CD4-positive, alpha-beta memory T cell (primary cell): Measurements from ENCODE around the gene NAA15. TPM values are rescaled to one million over a fixed set of nuclear protein-coding genes. Genes with fewer than 3 reads are reported as not detected.
"Not testable (repeated sequence)": the region's sequence is repeated elsewhere in the genome, so short reads cannot be mapped to it uniquely, and the experiment has no call there.

Experiments used
- CTCF ChIA-PET: fragments of 350-600 bp; sonication (Branson Sonifier 250); formaldehyde crosslinking; loops from one replicate; lab custom pipeline; 2021; ENCODE audit warnings: inconsistent platforms; ENCODE audit not compliant: partially characterized antibody; lab: Charles Lee
- POLR2A ChIA-PET: fragments of 350-600 bp; sonication (Branson Sonifier 250); formaldehyde crosslinking; loops from one replicate; lab custom pipeline; 2021; ENCODE audit not compliant: partially characterized antibody; lab: Charles Lee
- DNase-seq, 5 donors: peaks; one replicate each; pipeline versions ENCODE4 v3.0.0 to v3.0.0-alpha.2; 2020 to 2022; ENCODE audit warnings: mixed read lengths in 1 of 5
- H3K27ac ChIP-seq: one replicate; pipeline ENCODE4 v1.7.0; 2013; ENCODE audit warnings: low read depth, low read length
- H3K27me3 ChIP-seq: 2 replicates; pipeline ENCODE4 v1.7.0; 2013; ENCODE audit warnings: mild to moderate bottlenecking, low read length, moderate library complexity; ENCODE audit not compliant: insufficient read depth
- H3K36me3 ChIP-seq: 2 replicates; pipeline ENCODE4 v1.7.0; 2013; ENCODE audit warnings: mild to moderate bottlenecking, low read length, moderate library complexity; ENCODE audit not compliant: insufficient read depth
- H3K4me1 ChIP-seq: 2 replicates; pipeline ENCODE4 v1.7.0; 2013; ENCODE audit warnings: mild to moderate bottlenecking, low read length, moderate library complexity; ENCODE audit not compliant: insufficient read depth
- H3K4me3 ChIP-seq, 2 donors: one replicate each; pipeline ENCODE4 v1.7.0; 2013; ENCODE audit warnings: low read length in 2 of 2, mild to moderate bottlenecking in 1 of 2
- H3K9me3 ChIP-seq, 2 donors: one replicate each; pipeline ENCODE4 v1.7.0; 2013; ENCODE audit warnings: low read length in 2 of 2, control low read depth in 1 of 2; ENCODE audit not compliant: control insufficient read depth in 1 of 2
- H3K27ac Mint-ChIP-seq, 7 donors: one replicate each; pipeline ENCODE4 v1.8.0; 2020 to 2021; ENCODE audit warnings: mixed read lengths in 7 of 7, mild to moderate bottlenecking in 6 of 7, inconsistent platforms in 3 of 7, moderate library complexity in 3 of 7
- H3K27me3 Mint-ChIP-seq, 2 donors: one replicate each; pipeline ENCODE4 v1.8.0; 2020 to 2021; ENCODE audit warnings: mixed read lengths in 2 of 2
- H3K36me3 Mint-ChIP-seq, 2 donors: one replicate each; pipeline ENCODE4 v1.8.0; 2020 to 2021; ENCODE audit warnings: mixed read lengths in 2 of 2, inconsistent platforms in 1 of 2, mild to moderate bottlenecking in 1 of 2
- H3K4me1 Mint-ChIP-seq, 4 donors: one replicate each; pipeline ENCODE4 v1.8.0; 2020 to 2021; ENCODE audit warnings: mixed read lengths in 4 of 4, mild to moderate bottlenecking in 1 of 4
- H3K4me3 Mint-ChIP-seq, 8 donors: one replicate each; pipeline ENCODE4 v1.8.0; 2020 to 2021; ENCODE audit warnings: mixed read lengths in 8 of 8, mild to moderate bottlenecking in 7 of 8, moderate library complexity in 6 of 8, inconsistent platforms in 3 of 8
- H3K9me3 Mint-ChIP-seq, 8 donors: one replicate each; pipeline ENCODE4 v1.8.0; 2020 to 2021; ENCODE audit warnings: mixed read lengths in 8 of 8, mild to moderate bottlenecking in 5 of 8, inconsistent platforms in 3 of 8, moderate library complexity in 1 of 8
- intact Hi-C: fragments of 100-400 bp; cut with micrococcal nuclease; formaldehyde crosslinking; loops from one replicate; pipeline ENCODE4 v1.15.1; 2023
- polyA plus RNA-seq, 2 donors: library from polyadenylated mRNA; unstranded; fragments of 300-500 nt; fragmentation: Illumina TruSeq; gene quantifications; one replicate each; pipeline ENCODE4 v1.2.3, GENCODE V29; 2021
- total RNA-seq, 2 experiments: library from RNA; stranded (reverse); gene quantifications; one replicate each; pipeline ENCODE4 v1.2.3, GENCODE V29; 2021

NAA15 gene
- total and polyA plus RNA-seq, 4 experiments from 2014 or later: 18.6 to 47.7 (median 46.2) TPM

DNA sequence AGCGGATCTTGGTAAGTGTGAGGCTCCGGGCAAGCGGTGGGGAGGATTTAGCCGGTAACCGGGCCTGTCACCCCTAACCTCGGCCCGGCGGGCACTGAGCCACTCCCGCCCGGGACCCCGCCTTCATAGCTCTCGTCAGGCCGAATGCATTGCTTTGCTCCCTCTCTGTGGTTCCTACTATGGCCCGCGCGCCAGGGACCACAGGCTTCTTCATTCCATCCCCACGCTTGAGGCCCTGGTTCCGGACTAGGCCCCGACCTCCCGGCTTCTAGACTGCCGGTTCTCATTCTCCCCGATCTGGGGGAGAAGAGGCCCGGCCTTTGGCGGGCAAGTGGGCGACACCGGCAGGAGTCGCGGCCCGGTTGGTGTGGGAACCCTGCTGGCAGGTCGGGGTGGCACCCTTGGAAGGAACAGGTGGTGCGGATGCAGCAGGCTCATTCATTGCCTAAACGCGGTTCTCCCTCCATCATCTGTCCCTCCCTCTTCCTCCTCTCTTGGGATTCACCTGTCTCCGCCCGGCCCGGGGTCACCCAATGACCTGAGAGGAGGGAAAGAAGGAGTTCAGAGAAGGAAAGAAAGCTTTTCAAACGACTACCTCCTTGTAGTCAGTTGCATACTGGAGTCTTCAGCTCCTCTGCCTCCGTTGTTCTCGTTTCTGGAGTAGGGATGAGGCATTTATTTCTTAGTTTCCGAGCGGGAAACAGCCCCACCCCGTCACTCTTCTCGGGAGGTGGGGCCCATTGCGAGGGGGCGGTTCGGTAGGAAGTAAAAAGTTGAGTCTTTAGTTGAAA, 711 bp downstream of the NAA15 start, which contains the start of gene NDUFC1:
TSS of gene NDUFC1 (minus strand) at position 657 of the 791 bp plus-strand sequence. CDS start 6,679 bp downstream, outside the sequence.
- Mint-ChIP-seq H3K4me1 (peaks cover 27 to 78% (median 48%) of the 10 kb centered on the region in 4 donors), H3K36me3 (peaks cover 20 to 32% of the 10 kb centered on the region in 2 donors), H3K27ac (peak within 1 kb of the TSS; percentile 94 to 100 (median 99)), H3K9me3 (peaks cover 0 to 2% (median 0%) of the 10 kb centered on the region in 8 donors), H3K4me3 (peak within 1 kb of the TSS; percentile 96 to 100 (median 99)), H3K27me3 (no peaks in the 10 kb centered on the region)
- Histone ChIP-seq H3K4me3 (peak within 1 kb of the TSS; percentile 69 to 94), H3K27me3 (no peaks in the 10 kb centered on the region), H3K9me3 (no peaks in the 10 kb centered on the region), H3K36me3 (peaks cover 4% of the 10 kb centered on the region), H3K27ac (peak within 1 kb of the TSS; percentile 98), H3K4me1 (peaks cover 61% of the 10 kb centered on the region)
- peak; percentile 69 to 86 (median 72) for DNase-seq
- ChIA-PET POLR2A (interaction anchor here (0.8 to 4.7 kb wide), 28 partner anchors 7 to 1071 kb away, joined by 3 to 50 read pairs (median 5); partner anchors contain the start of genes ELF2, MGARP, NOCT and RAB33B), CTCF (interaction anchor here (1.3 to 4.0 kb wide), 7 partner anchors 9 to 271 kb away, joined by 4 to 25 read pairs (median 6); no protein-coding TSS in a partner anchor)
- intact Hi-C loops: loop anchor here (1.0 to 5.0 kb wide), 9 partner anchors 12 to 1070 kb away; partner anchors contain the start of genes MAML3, NOCT, SCOC and SETD7

DNA sequence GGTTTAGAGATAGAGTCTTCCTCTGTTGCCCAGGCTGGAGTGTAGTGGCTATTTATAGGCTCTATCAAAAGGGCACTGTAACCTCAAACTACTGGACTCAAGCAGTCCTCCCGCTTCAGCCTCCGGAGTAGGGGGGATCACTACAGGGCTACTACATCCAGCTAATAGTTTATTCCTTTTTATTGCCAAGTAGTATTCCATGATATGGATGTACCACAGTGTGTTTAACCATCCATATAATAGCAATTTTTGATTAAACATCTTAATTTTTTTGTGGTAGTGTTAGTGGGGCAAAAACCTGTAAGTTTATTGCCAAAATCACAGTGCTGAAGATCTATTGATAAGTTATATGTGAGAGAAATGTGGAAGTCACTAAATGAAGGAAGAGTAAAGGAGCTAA, 3.6 kb downstream of the NAA15 start:
- Mint-ChIP-seq H3K4me3 (peak overlapping the region in 3 of 8 donors; percentile 13 to 22 (median 13)), H3K36me3 (peaks cover 20 to 35% of the 10 kb centered on the region in 2 donors), H3K27ac (peak overlapping the region; percentile 35 to 94 (median 74)), H3K27me3 (no peaks in the 10 kb centered on the region), H3K4me1 (peaks cover 31 to 84% (median 57%) of the 10 kb centered on the region in 4 donors), H3K9me3 (peaks cover 0 to 2% (median 0%) of the 10 kb centered on the region in 8 donors)
- Histone ChIP-seq H3K27me3 (no peaks in the 10 kb centered on the region), H3K36me3 (peaks cover 4% of the 10 kb centered on the region), H3K4me3 (no peak overlapping the region), H3K9me3 (no peaks in the 10 kb centered on the region), H3K4me1 (peaks cover 68% of the 10 kb centered on the region), H3K27ac (no peak overlapping the region)
- ChIA-PET POLR2A (interaction anchor here (0.6 to 2.2 kb wide), 3 partner anchors 9 to 223 kb away, joined by 3 to 8 read pairs (median 4); no protein-coding TSS in a partner anchor), CTCF (interaction anchor here (1.2 to 1.8 kb wide), 2 partner anchors 8 to 9 kb away, joined by 3 to 16 read pairs; no protein-coding TSS in a partner anchor)
- intact Hi-C loops: loop anchor here (5.0 kb wide), 2 partner anchors 288 to 1067 kb away; partner anchors contain the start of genes NOCT and SCOC
- no peak for DNase-seq

DNA sequence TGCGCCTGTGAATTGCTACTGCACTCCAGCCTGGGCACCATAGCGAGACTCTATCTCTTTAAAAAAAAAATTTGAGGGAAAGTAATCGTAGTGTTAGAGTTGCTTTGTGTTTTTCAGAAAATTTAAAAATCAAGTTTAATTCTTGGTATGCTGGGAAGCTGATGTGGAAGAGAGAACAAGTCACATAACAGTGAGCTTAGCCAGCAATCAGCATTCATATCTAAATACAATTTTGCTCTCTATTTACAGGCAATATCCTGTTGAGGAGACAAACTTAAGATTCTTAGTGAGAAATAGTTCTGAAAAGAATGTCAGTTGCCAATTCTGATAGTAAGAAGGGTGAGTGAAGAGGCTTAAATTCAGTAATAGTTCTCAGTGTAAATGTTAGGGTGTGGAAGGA, 10.6 kb downstream of the NAA15 start:
- H3K9me3 ChIP-seq: no peaks in the 10 kb centered on the region
- H3K27ac ChIP-seq: no peak overlapping the region
- H3K4me1 ChIP-seq: peaks cover 68% of the 10 kb centered on the region
- DNase-seq: no peak
- H3K27me3 ChIP-seq: no peaks in the 10 kb centered on the region
- Mint-ChIP-seq H3K4me1 (peaks cover 60 to 80% (median 68%) of the 10 kb centered on the region in 4 donors), H3K36me3 (peaks cover under 1 to 5% of the 10 kb centered on the region in 2 donors), H3K9me3 (no peaks in the 10 kb centered on the region), H3K27me3 (no peaks in the 10 kb centered on the region), H3K27ac (peak overlapping the region in 4 of 7 donors; percentile 24 to 92 (median 62)), H3K4me3 (peak overlapping the region in 1 of 8 donors; percentile 15)
- ChIA-PET POLR2A (interaction anchor here (1.3 to 3.2 kb wide), 3 partner anchors 10 to 18 kb away, joined by 3 to 50 read pairs (median 4); partner anchors contain the start of genes NAA15 and NDUFC1), CTCF (interaction anchor here (1.5 to 4.5 kb wide), 3 partner anchors 11 to 228 kb away, joined by 3 to 25 read pairs (median 12); partner anchors contain the start of genes NAA15 and NDUFC1)
- H3K36me3 ChIP-seq: no peaks in the 10 kb centered on the region
- H3K4me3 ChIP-seq: no peak overlapping the region
- intact Hi-C loops: no loop called here

DNA sequence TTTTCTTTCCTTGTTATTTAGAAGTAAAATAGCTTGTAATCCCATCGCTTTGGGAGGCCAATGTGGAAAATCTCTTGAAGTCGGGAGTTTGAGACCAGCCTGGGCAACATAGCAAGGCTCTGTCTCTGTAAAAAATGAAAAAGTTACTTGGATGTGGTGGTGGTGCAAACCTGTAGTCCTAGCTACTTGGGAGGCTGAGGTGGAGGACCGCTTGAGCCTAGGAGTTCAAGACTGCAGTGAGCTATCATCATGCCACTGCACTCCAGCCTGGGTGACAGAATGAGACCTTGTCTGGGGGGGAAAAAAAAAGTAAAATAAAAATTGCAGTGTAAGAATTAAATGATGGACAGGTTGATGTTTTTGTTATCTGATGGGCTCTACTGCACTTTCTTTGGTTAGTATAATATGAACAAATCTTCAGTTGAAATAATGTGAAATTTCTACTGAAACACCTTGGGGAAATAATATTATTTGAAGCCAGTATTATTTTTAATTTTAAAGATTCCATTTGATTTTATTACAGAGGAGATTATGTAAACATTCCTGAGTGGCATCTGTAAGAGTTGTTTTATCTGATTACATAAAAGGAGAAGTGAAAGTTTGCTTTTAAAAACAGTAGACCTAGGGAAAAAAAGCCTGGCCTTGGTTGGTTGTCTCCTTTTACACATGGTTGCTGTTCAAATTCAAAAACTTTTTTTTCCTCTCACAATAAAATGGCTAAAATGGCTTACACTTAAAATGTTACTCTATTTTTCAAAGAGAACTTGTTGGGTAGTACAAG, 11.4 kb downstream of the NAA15 start:
- Histone ChIP-seq H3K4me3 (no peak overlapping the region), H3K9me3 (no peaks in the 10 kb centered on the region), H3K36me3 (no peaks in the 10 kb centered on the region), H3K4me1 (peaks cover 72% of the 10 kb centered on the region), H3K27ac (no peak overlapping the region), H3K27me3 (no peaks in the 10 kb centered on the region)
- H3K27ac Mint-ChIP-seq: peak overlapping the region in 6 of 7 donors; percentile 57 to 92 (median 71)
- H3K4me3 Mint-ChIP-seq: peak overlapping the region in 6 of 8 donors; percentile 32 to 72 (median 62)
- H3K9me3 Mint-ChIP-seq: no peaks in the 10 kb centered on the region
- H3K4me1 Mint-ChIP-seq: peaks cover 56 to 80% (median 68%) of the 10 kb centered on the region in 4 donors
- H3K36me3 Mint-ChIP-seq: peaks cover 0 to 4% of the 10 kb centered on the region in 2 donors
- H3K27me3 Mint-ChIP-seq: no peaks in the 10 kb centered on the region
- CTCF ChIA-PET: interaction anchor here (0.9 to 4.5 kb wide), 5 partner anchors 8 to 229 kb away, joined by 3 to 25 read pairs (median 3); partner anchors contain the start of genes NAA15 and NDUFC1
- intact Hi-C loops: no loop called here
- POLR2A ChIA-PET: interaction anchor here (0.8 to 3.2 kb wide), 5 partner anchors 11 to 229 kb away, joined by 3 to 50 read pairs (median 3); partner anchors contain the start of genes NAA15 and NDUFC1
- no peak for DNase-seq

DNA sequence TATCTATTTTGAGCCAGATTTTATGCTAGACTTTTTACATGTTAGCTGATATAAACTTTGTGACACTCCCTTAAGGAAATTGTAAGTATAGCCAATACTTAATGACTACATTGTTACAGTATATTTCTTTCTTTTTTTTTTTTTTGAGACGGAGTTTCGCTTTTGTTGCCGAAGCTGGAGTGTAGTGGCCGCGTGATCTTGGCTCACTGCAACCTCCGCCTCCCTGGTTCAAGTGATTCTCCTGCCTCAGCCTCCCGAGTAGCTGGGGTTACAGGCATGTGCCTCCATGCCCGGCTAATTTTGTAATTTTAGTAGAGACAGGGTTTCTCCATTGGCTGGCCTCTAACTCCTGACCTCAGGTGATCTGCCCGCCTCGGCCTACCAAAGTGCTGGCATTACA, 12.1 kb downstream of the NAA15 start:
- ChIA-PET CTCF (interaction anchor here (0.9 to 4.5 kb wide), 3 partner anchors 8 to 18 kb away, joined by 3 to 25 read pairs (median 3); partner anchors contain the start of genes NAA15 and NDUFC1), POLR2A (interaction anchor here (0.7 to 3.2 kb wide), 5 partner anchors 12 to 229 kb away, joined by 3 to 50 read pairs (median 3); partner anchors contain the start of genes NAA15 and NDUFC1)
- H3K27me3 ChIP-seq, H3K9me3 Mint-ChIP-seq, H3K27me3 Mint-ChIP-seq, DNase-seq, intact Hi-C loops, H3K36me3 Mint-ChIP-seq, H3K9me3 ChIP-seq, H3K36me3 ChIP-seq, H3K4me3 ChIP-seq: not testable (repeated sequence)
- peaks cover 58 to 82% (median 71%) of the 10 kb centered on the region in 4 donors for H3K4me1 Mint-ChIP-seq
- peak overlapping the region; percentile 36 to 74 (median 64) for H3K4me3 Mint-ChIP-seq
- peak overlapping the region; percentile 67 to 95 (median 83) for H3K27ac Mint-ChIP-seq
- peaks cover 69% of the 10 kb centered on the region for H3K4me1 ChIP-seq
- H3K27ac ChIP-seq: peak overlapping the region; percentile 37
